Measurements from ENCODE around the gene GPR55. TPM values are rescaled to one million over a fixed set of nuclear protein-coding genes. Genes with fewer than 3 reads are reported as not detected.

The GPR55 gene
- total and polyA plus RNA-seq, 2 donors (not counting 1 experiment from before 2014, with no cell fraction given) = 3.0 to 4.1 TPM

- H3K4me3 ChIP-seq (ENCODE audit: control extremely low read depth in 1 of 5, extremely low read depth in 1 of 5, insufficient read depth in 1 of 5, low read depth in 2 of 5, low read length in 4 of 5) = no peak overlapping the region
- Mint-ChIP-seq H3K27ac (no peak overlapping the region), H3K4me3 (no peak overlapping the region), H3K27me3 (peaks cover 45% of the 10 kb centered on the region), H3K9me3 (ENCODE audit: insufficient read depth) (no peaks in the 10 kb centered on the region), H3K4me1 (peaks cover 10% of the 10 kb centered on the region)
- DNase-seq = no peak
- no peak overlapping the region for H3K27ac ChIP-seq (ENCODE audit: low read length in 2 of 2)
- no peaks in the 10 kb centered on the region for H4K20me1 ChIP-seq (ENCODE audit: control insufficient read depth, insufficient read depth, low read length, poor library complexity, severe bottlenecking)
- no peaks in the 10 kb centered on the region for H3K36me3 ChIP-seq (replicated peaks in 1 of 2; ENCODE audit: control extremely low read depth in 1 of 2, control insufficient read depth in 1 of 2, extremely low read depth in 1 of 2, insufficient read depth in 2 of 2, low read length in 1 of 2)
- no peaks in the 10 kb centered on the region for H3K79me2 ChIP-seq (ENCODE audit: control insufficient read depth, insufficient read depth, low read length)
- H3K9me3 ChIP-seq (ENCODE audit: control extremely low read depth in 1 of 3, control insufficient read depth in 2 of 3, insufficient read depth in 1 of 3, low read length in 2 of 3) = peaks cover 0 to 7% (median 1%) of the 10 kb centered on the region in 3 donors
- intact Hi-C loops (cut with micrococcal nuclease) = no loop called here
- H3K4me1 ChIP-seq (ENCODE audit: control insufficient read depth in 2 of 2, insufficient read depth in 2 of 2, low read length in 2 of 2) = peaks cover 12 to 16% of the 10 kb centered on the region in 2 donors
- TF ChIP-seq CTCF (IDR thresholded peaks at IDR 0.05) = no peak
- 0% methylated on average over 1 of the region's 3 CpGs for WGBS (ENCODE audit: insufficient coverage)
- ChIA-PET CTCF (no interaction called here), POLR2A (no interaction called here)
- no peak overlapping the region for H3K9ac ChIP-seq (ENCODE audit: low read length)
- H3K4me2 ChIP-seq (replicated peaks; ENCODE audit: low read depth, low read length, poor library complexity, severe bottlenecking) = no peak overlapping the region
- no peak overlapping the region for H2AFZ ChIP-seq (ENCODE audit: insufficient read depth, low read depth, low read length, poor library complexity, severe bottlenecking)
- no peak for ATAC-seq (ENCODE audit: low read depth)
- peaks cover 2 to 31% (median 26%) of the 10 kb centered on the region in 4 experiments for H3K27me3 ChIP-seq (replicated peaks in 1 of 4; ENCODE audit: control extremely low read depth in 1 of 4, control insufficient read depth in 3 of 4, insufficient read depth in 4 of 4, low read length in 3 of 4)
Observed at GRCh38 chr2:230961091-230961491, 36.0 kb upstream of the GPR55 start.

- no peak overlapping the region for H3K4me3 ChIP-seq (ENCODE audit: control extremely low read depth in 1 of 5, extremely low read depth in 1 of 5, insufficient read depth in 1 of 5, low read depth in 2 of 5, low read length in 4 of 5)
- CTCF ChIA-PET = interaction anchor here (0.6 to 2.1 kb wide), 3 partner anchors 9 to 34 kb away, joined by 3 to 7 read pairs (median 3); no protein-coding TSS in a partner anchor
- peaks cover 0 to 7% (median 1%) of the 10 kb centered on the region in 3 donors for H3K9me3 ChIP-seq (ENCODE audit: control extremely low read depth in 1 of 3, control insufficient read depth in 2 of 3, insufficient read depth in 1 of 3, low read length in 2 of 3)
- H3K9me3 Mint-ChIP-seq (ENCODE audit: insufficient read depth) = no peaks in the 10 kb centered on the region
- no peak overlapping the region for H3K4me3 Mint-ChIP-seq
- H3K79me2 ChIP-seq (ENCODE audit: control insufficient read depth, insufficient read depth, low read length) = no peaks in the 10 kb centered on the region
- peaks cover 12 to 16% of the 10 kb centered on the region in 2 donors for H3K4me1 ChIP-seq (ENCODE audit: control insufficient read depth in 2 of 2, insufficient read depth in 2 of 2, low read length in 2 of 2)
- 43% methylated on average over 1 of the region's 1 CpG for WGBS (ENCODE audit: insufficient coverage)
- no peak for ATAC-seq (ENCODE audit: low read depth)
- POLR2A ChIA-PET = no interaction called here
- no peak overlapping the region for H3K27ac Mint-ChIP-seq
- H3K36me3 ChIP-seq (replicated peaks in 1 of 2; ENCODE audit: control extremely low read depth in 1 of 2, control insufficient read depth in 1 of 2, extremely low read depth in 1 of 2, insufficient read depth in 2 of 2, low read length in 1 of 2) = no peaks in the 10 kb centered on the region
- H3K27me3 ChIP-seq (replicated peaks in 1 of 4; ENCODE audit: control extremely low read depth in 1 of 4, control insufficient read depth in 3 of 4, insufficient read depth in 4 of 4, low read length in 3 of 4) = peaks cover 2 to 32% (median 29%) of the 10 kb centered on the region in 4 experiments
- no peak overlapping the region for H3K9ac ChIP-seq (ENCODE audit: low read length)
- H3K27ac ChIP-seq (ENCODE audit: low read length in 2 of 2) = no peak overlapping the region
- TF ChIP-seq CTCF (IDR thresholded peaks at IDR 0.05) (no peak), EZH2 (IDR thresholded peaks at IDR 0.05; ENCODE audit: borderline replicate concordance, insufficient read depth, low read depth, low read length, poor library complexity, severe bottlenecking) (no peak)
- H3K4me1 Mint-ChIP-seq = peaks cover 10% of the 10 kb centered on the region
- H3K4me2 ChIP-seq (replicated peaks; ENCODE audit: low read depth, low read length, poor library complexity, severe bottlenecking) = no peak overlapping the region
- H4K20me1 ChIP-seq (ENCODE audit: control insufficient read depth, insufficient read depth, low read length, poor library complexity, severe bottlenecking) = no peaks in the 10 kb centered on the region
- H2AFZ ChIP-seq (ENCODE audit: insufficient read depth, low read depth, low read length, poor library complexity, severe bottlenecking) = no peak overlapping the region
- intact Hi-C loops (cut with micrococcal nuclease) = no loop called here
- peaks cover 50% of the 10 kb centered on the region for H3K27me3 Mint-ChIP-seq
- DNase-seq = no peak
Observed at GRCh38 chr2:230960026-230960425, 35.0 kb upstream of the GPR55 start.

Data from B cell (primary cell).